T-helper 1 cell (primary cell): ENCODE measurements around the gene TSPOAP1.
A peak's percentile ranks its signal among the peaks of the same experiment; 100 is the strongest.

Experiments used
- DNase-seq, 5 donors: peaks; one replicate each; pipeline ENCODE4 v3.0.0-alpha.2; 2012 to 2020
- total RNA-seq, 4 donors: gene quantifications; one replicate each; lab custom pipeline; 2026; lab: John Stamatoyannopoulos, UW

Gene TSPOAP1, protein sequence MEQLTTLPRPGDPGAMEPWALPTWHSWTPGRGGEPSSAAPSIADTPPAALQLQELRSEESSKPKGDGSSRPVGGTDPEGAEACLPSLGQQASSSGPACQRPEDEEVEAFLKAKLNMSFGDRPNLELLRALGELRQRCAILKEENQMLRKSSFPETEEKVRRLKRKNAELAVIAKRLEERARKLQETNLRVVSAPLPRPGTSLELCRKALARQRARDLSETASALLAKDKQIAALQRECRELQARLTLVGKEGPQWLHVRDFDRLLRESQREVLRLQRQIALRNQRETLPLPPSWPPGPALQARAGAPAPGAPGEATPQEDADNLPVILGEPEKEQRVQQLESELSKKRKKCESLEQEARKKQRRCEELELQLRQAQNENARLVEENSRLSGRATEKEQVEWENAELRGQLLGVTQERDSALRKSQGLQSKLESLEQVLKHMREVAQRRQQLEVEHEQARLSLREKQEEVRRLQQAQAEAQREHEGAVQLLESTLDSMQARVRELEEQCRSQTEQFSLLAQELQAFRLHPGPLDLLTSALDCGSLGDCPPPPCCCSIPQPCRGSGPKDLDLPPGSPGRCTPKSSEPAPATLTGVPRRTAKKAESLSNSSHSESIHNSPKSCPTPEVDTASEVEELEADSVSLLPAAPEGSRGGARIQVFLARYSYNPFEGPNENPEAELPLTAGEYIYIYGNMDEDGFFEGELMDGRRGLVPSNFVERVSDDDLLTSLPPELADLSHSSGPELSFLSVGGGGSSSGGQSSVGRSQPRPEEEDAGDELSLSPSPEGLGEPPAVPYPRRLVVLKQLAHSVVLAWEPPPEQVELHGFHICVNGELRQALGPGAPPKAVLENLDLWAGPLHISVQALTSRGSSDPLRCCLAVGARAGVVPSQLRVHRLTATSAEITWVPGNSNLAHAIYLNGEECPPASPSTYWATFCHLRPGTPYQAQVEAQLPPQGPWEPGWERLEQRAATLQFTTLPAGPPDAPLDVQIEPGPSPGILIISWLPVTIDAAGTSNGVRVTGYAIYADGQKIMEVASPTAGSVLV (N-terminal part only)
- 38.8 to 75.8 (median 55.9) reads per million in 4 donors for total RNA-seq

DNA sequence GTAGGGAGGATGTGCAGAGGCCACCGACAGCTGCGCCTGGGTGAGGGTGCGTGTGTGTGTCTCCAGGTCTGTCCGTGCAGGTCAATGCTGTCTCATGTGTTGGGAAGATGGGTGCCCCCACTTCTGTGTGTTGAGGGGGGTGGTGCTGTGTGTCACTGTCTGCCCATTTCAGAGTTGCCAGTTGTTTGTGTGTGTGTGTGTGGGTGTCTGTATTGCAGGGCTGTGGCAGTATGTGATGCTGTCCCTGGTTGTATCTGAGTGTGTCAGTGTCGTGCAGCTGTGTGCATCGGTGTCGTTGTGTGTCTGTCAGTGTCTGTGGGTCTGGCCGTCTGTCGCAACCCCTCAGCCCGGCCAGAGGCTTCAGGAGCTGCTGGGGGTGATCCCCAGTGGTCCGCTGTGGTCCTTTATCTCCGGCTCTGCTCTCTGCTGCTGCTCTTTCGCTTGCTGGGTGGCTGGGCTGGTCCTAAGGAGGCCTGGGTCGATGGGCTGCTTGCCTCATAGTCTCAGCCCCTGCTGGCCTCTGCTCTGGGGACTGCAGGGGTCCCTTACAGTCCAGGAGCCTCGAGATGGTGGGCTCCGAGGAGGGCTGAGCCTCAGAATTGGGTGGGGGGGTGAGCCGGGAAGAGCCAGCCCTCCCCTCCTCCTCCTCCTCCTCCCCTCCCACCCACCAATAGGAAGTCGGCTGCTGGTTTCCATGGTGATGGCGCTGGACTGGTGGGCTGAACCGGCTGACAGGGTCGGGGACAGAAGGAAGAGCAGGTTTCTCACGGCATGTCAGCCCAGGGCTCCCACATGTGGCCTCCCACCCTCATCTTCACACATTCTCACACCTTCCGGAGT, at the start of gene TSPOAP1:
Gene TSPOAP1 (minus strand): TSS at position 601 of the 840 bp plus-strand sequence. CDS start 875 bp downstream, outside the sequence.
- peak in 4 of 5 donors; percentile 44 to 90 (median 53) for DNase-seq

DNA sequence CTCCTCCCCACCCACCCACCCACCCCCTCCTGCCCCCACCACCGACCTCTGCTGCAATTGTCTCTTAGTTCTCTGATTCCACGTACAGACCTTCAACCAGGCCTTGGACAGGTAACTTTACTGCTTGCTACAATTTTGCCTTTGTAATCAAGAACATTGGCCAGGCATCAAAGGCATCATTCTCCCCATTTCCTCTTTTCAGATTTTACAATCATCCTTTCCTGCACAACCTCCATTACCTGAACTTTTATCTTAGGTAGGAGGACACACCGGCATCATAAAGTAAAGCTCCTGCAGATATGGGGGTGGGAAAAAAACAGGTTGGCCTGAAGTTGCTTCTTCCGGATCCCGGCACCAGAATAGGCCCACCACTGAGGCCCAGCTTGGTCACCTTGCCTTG, 49.1 kb upstream of the TSPOAP1 start:
- no peak for DNase-seq

DNA sequence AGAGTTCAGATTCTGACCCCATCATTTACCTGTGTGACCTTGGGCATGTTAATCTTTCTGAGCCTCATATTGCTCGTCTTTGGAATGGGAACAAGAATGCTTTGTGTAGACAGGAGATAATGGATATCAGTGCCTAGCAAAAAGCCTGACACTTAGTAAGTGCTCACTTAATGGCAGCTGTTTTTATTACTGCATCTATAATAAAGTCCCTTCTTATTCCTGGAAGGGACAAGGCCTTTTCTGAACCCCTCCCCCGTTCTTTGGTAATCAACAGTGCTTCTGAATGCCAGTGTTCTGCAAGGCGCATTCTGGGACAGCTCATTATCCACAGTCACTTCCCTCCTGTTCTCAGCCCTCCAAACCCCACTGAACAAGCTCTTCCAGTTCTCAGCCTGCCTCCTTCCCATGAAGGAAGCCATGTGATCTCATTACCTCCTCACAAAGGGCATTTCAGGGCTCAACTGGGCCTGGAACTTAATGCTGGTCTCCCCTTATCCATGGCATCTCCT, 48.6 kb upstream of the TSPOAP1 start:
- DNase-seq = no peak

DNA sequence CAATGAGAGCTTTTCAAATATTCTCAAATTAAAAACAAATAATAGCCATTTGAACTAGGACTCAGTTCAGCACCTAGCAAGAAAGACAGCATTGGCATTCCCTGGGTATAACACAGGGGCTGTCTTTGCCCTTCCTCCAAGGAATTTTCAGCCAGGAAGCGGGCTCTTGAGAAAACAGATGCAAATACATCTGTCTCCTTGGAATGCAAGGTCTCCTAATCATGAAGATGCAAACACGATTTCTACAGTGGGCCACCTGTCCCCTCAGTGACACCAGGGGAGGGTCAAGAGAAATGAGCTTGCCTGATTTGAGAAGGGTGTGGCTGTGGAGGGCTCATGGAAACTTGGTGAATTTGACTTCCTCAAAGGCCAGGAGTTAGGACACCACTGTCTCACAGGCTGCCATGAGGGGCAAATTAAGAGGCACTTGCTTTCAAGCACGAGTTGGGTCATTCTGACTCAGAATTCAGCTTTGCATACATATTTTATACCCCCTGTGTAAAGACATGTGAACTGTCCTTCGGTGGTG, 47.9 kb upstream of the TSPOAP1 start:
- no peak for DNase-seq

DNA sequence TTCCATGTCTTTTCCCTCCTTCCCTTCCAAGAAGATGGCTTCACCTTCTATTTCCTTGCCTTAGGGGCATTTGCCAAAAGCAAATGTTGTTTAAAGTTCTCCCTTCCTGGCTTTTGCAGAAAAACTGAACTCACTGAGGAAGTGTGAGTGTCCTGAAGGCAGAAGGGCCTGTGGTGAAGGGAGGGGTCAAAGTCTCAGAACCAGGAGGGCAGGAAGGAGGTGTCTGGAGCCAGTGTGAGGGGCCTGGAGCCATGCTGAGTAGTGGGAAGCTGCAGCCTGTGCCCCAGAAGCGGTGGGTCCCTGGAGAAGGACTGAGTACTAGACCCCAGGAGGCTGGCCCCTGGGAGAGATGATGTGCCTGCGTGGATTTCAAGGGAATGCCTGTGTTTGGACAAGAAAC, 47.2 kb upstream of the TSPOAP1 start:
- no peak for DNase-seq

DNA sequence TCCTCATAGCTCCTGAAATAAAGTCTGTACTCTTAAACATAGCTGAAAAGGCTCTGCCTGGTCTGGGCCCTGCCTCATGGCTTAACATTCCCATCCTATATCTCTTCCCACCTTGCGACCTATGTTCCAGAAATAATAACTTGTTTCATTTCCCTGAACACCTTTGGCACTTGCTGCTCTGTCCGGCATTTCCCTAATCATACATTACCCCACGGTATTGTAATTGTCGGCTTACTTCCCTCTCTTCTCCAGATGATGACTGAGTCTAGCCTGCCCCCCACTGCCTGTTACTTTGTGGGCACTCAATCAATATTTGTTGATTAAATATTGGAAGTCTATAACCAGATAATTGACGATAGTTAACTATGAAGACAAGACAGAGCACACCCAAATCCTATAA, 46.7 kb upstream of the TSPOAP1 start:
- no peak for DNase-seq

DNA sequence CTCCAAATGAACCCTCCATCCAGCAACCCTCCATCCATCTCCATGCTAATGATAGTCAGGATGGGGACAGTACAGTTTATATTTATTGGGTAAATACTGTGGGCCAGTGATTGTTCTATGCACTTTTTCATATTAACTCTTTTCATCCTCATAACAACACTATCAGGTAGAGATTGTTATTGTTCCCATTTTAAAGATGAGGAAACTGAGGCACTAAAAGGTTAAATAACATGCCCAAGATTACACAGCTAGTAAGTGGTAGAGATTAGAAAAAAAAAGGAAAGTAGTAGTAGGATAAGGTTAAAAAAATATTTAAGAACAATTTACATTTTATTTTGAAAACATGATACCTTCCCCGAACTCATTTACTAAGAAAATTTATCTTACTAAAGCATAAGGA, 45.3 kb upstream of the TSPOAP1 start:
- no peak for DNase-seq

DNA sequence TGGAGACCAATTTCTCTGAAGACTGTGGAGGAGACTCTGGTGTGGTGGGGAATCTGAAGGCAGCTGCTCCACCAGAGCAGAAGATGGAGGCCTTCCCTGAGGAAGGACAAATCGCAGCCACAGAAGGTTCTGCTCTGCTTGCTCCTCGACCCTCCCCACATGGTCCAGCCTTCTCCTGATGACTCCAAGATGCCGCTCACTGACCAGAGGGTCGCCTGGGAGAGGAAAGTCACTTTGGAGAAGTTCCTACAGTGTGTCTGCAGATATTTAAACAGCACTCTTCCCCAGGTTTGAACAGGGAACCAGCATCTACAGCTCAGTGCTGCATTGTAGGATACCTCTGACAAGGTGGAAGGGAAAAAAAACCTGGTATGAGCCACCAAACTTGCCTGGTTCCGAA, 44.4 kb upstream of the TSPOAP1 start:
- DNase-seq = no peak

DNA sequence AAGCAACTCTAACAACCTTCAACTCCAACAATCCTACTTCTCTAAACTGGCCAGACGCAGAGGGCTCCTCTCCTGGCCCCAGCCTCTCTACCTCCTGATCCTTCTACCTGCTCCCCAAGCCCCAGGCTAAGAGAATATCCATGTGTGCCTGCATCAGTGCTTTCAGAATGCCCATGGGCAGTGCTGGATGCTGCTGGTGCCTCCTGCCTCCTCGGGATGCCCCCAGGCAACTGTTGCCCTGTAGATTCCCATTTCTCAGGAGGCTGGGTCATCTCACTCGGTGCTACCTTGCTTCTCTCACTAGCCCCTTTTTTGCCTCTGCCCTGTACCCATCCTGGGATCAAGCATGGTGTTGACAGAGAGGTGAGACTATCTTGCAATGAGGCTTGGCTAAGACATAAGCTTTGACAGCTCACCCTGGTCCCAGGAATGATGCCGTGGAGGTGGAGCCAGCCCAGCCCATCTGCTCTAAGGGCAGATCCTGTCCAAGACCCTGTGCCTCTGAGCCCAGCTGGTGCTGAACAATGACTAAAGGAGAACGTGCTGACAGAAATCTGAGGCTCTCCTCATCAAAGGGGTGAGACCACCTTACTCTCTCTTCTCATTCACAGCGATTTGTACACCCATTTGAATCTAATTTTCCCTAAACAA, 42.8 kb upstream of the TSPOAP1 start:
- DNase-seq = no peak

DNA sequence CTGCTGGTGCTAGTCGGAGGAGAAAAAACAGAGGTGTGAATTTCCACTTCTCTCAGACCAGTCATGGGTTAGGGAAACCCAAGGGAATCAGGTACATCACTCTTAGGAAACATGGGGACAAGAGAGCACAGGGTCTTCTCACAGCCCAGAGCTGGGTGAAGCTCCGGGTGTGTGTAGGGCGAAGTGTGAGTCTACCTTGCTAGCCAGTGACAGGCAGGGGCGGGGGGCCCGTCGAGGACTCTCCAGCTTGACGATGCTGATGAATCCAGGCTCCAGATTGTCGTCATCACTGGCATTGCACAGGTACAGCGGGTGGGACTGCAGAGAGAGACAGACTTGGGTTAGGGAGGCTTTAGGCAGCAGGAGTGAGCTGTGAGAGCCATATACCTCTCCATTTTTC, 42.1 kb upstream of the TSPOAP1 start:
- no peak for DNase-seq

DNA sequence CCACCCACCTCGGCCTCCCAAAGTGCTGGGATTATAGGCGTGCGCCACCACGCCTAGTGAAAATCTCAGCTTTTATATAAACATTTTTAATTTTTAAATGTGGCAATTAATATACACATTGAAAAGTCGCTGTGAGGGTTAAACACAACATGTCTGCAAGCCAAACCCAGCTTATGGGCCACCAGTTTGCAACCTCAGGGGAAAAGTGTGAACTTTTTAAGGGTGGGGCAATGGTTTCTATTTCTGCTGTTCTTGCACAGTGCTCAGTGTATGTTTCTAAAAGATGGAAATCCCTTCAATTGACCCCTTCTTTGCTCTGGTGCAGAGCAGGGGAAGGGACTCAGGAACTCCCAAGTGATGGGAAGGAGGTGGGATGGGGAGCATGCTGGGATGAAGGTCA, 41.7 kb upstream of the TSPOAP1 start:
- no peak for DNase-seq

DNA sequence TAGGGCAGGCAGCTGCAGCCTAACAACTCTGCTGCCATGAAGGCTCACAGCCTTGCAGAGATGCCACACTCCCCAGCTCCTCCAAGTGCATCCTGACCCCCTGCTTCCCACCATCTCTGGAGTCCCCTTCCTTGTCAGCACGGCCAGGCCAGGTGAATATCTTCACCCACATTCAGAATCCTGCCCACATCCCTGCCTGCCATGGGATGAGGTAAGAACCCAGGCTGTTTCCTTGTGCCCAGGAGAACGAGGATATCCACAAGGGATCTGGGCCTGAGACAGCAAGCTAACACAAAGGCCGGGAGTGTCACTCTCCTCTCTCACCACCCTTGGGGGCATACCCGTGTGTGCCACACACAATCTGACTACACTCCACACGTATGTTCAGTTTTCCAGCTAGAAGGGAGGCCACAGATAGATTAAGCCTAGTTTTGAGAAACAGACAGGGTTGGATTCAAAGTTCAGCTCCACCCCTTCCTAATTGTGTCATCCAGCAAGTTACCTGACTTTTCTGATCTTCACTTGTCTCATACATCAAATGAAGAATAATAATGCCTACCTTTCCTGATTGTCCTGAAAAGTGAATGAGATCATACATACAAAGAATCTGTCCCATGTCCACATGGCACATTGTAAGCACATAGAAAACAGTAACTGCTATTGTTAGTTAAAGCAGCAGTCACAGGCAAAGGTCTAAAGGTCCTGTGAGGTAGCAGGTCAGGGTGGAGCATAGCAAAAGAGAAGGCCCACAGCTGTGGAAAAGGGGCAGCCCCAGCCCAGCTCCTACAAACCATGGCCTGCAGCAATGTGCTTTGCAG, 40.8 kb upstream of the TSPOAP1 start:
- DNase-seq = no peak

DNA sequence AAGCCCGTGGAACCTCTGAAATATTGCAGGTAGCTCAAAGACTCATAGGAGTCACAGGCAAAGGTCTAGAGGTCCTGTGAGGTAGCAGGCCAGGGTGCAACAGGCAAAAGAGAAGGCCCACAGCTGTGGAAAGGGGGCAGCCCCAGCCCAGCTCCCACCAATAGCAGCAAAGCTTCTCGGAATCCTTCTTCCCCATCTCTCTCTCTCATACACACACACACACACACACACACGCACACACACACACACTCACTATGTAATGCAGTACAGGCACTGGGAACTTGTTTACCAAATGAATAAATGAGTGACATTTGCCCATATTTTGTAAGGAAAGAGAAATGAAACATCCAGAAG, 40.2 kb upstream of the TSPOAP1 start:
- DNase-seq = no peak

DNA sequence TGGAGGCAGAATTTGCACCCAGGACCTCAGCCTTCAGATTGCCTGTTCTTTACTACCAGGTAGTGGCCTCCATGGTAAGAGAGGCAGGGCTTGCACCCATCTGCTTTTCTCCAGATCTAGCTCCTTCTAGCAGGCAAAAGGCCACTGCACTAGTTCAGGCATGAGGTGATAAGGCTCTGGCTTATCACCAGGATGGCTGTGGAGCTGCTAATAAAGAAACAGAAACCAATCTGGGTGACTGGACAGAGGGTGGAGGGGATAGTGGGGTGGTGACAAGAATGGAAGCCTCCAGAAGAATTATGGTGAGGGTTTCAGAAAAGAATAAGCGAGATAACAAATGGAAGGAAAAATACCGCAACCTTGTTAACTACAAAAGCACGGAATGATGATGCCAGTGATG, 38.9 kb upstream of the TSPOAP1 start:
- DNase-seq = no peak

DNA sequence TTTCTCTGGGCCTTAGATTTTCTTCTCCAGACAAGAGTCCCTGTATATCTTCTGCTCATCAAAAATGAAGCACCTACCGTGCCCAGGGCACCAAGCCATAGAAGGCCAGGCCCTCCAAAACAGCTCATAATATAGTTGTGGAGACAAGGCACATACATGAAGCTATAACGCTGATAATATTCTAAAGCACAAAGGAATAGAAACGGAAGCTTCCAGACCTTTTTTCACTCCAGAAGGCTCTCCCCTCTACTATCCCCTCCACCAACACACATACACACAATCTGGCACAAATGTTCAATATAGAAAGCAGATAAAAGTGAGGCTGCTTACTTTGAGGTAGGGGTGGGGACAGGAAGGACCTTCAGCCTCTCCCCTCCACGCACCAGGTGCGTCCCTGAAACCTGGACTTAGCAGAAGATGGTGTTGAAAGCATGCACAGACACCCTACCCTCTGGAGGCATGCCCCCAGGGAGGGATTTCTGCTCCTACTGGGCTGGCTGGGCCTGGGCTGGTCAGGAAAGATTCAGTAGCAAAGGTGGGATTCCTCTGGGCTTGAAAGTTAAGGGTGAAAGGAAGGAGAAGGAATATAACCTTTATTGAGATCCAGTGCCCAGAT, 37.5 kb upstream of the TSPOAP1 start:
- DNase-seq = no peak

DNA sequence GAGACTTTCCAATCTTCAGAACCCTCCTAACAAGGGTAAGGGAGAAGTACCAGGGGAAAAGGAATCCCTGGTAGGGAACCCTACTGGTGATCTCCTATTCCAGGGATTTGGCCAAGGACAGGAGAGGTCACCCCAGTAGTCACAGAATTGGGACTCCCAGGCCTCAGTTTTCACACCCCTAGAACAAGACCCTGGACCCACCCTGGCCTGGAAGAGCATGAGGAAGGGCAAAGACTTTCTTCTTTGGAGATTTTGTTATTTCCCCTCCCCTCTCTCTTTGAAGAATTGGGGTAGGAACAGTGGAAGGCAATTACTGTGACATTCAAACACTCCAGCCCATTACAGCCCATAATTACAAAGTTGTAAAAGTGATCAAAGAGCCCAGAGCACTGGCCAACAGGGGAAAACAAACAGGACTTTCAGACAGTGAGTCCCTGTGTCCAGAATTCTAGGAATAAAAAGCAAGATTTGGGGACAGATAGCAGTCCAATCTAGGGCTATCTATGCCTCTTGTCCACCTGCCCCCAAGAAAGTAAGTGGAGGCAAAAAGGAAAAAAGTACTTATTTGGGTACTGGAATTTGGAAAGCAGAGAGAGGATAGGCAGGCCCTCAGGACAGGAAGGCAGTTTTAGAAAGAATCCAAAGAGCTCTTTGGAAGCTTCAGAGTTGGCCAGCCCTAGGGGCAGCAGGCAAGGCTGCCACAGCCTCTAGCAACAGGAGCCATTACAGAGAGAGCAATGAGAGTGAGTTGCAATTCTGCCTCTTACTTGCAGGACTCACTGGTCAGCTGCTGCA, 36.8 kb upstream of the TSPOAP1 start:
- no peak for DNase-seq

DNA sequence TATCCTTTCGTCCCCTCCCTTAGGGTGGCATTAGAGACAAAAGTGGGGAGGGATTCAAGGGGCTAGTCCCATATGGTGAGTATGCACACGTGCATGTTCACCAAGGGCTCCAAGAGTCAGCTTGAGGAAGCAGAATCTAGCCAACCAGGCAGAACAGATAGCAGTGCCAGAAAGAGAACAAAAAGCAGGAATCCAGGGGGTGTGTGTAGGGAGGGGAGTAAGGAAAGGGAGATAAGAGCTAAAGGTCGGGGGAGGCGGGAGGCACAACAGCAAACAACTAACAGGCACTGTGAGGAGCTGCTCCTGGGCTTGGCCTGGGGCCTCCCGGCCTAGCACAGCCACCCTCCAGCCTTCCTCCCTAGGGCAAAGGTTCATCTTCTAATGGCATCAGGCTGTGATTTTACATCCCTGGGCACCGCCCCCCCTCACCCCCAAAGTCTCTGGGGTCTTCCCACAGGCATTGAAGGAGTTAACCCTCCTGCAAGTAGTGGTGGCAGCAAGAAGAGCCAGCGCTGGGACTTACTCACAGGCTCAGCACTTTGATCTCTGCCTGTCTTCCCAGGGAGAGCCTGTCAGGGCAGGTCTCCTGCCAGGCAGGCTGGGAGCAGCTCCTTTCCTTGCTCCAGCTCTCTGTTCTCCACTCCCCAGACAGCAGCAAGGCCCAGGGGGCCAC, 35.8 kb upstream of the TSPOAP1 start:
- no peak for DNase-seq

DNA sequence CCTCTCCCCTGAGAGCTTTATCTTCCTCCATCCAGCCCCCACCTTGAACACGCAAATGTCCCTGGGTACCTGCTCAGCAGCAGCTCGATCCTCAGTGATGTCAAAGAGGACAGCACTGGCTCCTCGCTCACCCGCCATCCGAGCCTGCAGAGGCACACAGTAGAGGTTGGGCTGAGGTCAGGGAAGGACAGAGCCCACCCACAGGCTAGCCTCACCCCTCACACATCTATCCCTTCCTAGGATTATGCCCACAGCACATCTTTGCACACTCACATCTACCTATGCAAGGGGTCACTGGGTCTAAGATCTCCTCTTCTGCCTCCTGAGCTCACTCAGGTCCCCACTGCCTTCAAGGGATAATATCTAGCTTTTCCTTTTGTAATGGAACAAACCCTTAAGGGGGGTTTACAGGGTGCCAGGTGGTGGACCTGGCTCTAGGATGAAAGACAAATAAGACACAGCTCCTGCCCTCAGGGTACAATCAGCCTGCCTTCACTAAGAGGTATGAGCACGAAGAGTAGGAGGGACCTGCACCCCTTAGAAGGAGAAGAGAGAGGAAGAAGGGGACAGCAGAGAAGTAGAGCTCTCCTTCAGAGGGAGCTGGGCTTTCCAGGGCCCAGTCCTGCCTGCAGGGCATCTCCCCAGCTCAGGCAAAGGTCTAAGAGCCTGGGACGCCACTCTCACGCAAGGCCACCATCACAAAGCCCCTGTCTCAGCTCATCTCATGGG, 35.0 kb upstream of the TSPOAP1 start:
- DNase-seq = no peak
